ENCODE data around the gene TOM1L2.
"Not testable (repeated sequence)": the region's sequence is repeated elsewhere in the genome, so short reads cannot be mapped to it uniquely, and the experiment has no call there.

Gene TOM1L2

DNA sequence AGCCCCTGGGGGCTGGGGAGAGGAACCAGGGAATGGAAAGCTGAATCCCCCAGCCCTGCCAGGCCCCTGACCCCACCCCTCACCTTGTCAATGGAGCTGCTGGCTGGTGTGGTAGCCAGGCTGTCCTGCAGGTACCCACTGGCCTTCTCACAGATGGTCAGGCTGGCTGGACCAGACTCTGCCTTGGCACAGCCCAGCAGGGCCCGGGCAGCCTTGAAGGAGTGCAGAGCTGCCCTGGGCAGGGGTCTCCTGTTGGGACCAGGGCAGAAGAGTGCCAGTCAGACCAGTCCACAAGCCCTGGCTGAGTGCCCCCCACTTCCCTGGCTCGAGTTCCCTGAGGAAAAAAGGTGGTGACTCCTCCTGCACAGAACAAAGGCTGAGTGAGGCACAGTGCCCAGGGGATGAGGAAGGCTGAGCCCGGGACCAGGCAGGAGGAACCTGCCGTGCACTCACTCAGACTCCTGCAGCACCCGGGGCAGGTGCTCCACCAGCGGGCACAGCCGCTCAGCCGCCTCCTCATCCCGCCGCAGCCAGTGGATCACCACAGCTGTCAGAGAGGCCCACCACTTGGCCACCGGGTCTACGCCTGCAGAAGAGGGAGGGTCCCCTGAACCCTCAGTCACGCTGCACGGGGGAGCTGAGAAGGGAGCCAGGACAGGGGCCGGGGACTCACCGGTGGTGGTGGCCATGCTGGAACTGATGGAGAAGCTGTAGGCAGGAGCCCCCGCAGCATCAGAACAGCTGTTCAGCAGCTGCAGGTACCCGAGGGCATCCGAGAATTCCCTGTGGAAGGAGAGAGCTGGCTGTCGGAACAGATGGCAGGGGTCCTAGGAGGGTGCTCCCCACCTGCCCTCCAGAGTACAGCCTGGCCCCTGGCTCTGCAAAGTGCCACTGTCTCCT is 157.8 kb downstream of the TOM1L2 start:
- no peak for FAIRE-seq

DNA sequence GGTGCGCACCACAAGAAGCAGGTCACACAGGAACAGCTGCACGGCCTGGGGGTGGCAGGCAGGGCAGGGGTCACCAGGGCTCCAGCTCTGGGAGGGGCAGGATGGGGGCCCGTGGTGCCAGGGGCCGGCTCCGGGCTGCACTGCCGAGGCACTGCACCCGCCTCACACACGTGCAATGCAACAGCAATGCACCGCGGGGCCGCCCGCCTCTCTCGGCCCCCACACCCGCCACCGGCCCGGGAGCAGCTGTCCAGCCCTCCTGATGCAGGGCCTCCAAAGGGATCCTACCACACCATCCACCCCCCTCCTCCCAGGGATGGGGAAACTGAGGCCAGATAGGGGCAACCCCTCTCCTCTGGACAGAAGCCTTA is 158.5 kb downstream of the TOM1L2 start:
- FAIRE-seq: no peak

DNA sequence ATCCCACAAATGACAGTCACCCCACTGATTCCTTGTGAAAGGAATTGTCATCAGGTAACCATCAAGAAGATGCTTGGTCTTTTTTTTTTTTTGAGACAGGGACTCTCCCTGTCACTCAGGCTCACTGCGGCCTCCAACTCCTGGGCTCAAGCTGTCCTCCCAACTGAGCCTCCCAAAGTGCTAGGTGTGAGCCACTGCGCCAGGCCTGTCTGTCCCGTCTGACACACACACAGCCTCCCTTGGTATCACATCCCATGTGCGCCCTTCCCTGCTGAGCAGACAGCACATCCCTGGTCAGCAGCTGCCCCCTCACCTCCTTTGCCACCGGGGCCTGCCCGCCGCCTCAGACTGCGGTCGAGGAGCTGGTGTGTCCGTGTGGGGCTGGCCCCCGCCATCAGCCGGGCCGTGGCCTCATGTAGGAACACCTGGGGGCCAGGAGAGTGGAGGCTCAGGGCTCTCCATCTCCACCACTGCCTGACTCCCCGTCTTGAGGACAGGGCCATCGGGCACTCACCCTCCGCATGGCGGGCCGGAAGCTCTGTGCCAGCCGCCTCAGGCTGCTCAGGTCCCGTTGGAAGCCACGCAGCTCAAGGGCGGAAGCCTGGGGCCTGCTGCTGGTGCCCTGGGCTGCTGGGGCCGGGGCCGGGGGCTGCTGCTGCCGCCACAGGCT is 159.0 kb downstream of the TOM1L2 start:
- no peak for FAIRE-seq

DNA sequence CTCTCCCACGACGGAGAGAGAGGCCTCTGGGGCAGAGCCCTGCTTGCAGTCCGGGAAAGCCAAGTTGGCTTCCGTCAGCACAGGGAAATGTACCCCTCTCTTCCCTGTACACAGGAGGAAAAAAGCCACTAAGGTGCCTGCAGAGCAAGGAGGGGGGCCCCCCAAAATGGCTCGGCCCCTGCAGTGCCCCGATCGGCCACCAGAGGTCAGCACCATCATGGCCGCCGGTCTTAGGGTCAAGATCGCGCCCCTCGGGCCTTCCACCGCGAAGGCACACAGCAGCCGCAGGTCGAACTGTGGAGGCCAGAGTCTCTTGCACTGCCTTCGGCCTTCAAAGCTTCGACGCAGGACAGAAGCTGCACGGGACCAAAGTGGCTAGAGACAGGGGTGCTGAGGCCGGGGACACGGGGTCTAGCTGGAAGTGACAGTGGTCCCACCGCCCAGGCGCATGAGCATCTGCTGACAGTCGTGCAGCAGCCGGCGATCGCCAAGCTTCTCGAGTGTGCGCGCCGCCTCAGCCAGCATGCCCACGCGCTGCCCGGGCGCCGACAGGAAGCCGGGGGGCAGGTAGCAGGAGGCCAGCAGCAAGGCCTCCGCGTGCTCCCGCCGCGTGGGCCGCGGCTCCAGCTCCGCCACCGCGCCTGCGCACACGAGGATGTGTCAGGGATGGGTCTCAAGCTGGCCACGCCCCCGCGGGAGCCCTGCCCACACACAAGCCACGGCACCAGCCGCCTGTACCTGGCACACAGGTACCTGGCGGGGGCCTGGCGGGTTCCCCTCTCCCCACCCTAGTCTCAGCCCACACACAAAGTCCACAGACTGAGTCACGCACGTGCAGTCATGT is 159.8 kb downstream of the TOM1L2 start:
- no peak for FAIRE-seq

DNA sequence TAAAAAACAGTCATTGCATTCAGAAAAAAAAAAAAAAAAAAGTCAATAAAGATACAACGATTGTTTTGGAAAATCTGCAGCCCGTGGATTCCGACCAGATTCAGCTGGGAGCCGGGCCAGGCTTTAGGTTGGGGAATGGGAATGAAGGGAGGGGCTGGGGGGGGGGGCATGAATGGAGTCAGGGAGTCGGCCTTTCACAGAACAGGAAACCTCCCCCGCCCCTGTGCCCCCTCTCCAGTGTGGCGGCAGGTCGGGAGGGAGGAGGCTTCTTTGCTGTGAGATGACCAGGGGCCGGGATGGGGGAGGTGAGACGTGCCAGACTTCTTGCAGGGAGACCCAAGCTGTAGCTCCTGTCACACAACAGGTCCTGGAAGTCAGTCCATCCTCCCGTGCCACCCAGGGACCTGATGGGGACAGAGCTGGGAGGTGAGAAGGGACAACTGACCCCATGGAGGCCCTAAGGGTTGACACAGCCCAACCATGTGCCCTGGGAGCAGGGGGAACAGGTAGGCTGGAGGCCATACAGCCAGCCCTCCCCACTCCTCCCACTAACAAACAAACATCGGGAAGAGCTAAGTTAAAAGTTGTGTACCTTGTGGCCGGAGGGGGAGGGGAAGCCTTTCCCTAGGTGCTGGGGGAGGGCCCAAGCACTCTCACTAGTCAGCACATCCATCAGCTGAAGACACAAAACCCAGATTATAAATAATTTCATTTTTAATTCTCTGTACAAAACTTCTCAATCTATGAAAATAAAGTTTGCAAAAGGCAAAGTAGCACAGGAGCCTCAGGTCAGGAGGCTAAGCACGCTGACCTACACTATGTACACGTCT is 160.6 kb downstream of the TOM1L2 start:
- no peak for FAIRE-seq

DNA sequence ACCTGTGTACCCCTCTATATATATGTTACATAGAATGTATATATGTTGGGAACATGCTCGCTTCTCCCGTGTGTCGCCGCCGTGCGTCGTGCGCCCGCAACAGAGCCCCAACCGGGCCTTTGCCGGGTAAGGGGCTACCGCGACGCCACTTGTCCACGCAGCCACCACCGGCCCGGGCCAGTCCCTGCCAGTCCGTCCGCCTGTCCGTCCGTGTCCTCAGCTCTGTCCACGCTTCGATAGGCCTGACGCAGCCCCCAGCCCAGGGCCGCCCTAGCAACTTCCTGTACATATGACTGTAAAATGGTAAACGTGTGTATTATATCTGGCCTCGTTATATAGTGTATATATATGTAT is 161.3 kb downstream of the TOM1L2 start:
- FAIRE-seq: no peak

DNA sequence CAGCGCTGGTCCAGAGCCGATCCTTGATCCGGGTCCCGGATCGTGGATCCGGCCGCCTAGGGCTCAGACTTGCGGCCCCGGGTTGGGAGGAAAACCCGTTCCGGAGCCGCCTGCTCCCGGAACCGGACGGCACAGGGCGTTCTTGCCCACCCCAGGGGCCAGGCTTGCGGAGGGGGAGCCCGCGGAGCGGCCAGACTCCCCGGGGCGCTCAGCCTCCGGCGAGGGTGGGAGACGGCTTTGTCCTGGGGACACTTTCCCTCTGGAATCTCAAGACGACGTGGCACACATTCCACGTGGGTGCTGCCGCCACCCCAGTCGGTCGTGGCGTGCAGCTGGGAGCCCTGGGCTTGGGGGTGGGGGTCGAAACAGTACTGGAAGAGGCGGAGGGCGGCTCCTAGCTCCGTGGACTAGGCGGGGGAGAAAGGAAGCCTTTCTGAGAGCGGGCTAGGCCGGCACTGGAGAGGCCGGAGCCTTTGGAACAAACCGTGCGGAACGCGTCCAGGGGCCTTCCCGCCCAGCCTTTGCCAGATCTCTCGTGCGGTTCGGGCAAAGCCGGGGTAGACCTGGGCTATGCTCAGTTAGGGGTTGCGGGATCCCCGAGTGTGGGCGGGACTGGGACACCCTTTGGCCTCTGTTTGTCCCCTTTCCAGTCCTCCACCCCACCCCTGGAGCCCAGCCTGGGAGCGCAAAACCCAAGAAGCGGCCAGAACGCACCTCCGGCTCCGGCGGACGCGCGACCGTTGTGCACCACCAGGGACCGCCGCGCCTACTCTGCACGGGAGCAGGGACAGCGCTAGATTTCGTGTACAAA is 161.9 kb downstream of the TOM1L2 start:
- FAIRE-seq: no peak

DNA sequence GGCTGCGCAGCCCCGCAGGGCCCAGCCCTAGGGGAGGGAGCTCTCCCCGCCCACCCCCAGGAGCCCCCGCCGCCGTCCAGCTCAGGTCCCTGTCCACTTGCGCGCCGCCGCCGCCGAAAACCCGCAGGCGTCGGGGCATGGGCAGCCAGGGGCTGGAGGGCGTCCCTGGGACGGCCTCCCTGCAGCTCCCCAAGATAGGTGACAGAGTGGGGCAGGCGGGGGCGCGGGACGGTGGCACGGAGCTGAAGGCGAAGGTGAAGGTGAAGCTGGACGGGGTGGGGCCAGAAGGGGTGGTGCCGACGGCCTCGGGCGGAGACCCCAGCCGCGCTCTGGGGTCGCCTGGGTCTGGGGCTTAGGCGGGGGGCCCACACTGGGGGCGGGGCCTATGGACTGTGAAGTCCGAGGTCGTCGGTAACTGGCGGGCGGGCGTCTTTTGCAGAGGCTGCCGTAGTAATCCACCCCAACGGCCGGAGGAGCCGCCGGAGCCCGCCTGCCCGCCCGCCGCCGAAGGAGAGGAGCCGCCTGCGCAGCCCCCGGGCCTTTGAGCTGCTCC is 162.6 kb downstream of the TOM1L2 start:
- no peak for FAIRE-seq

DNA sequence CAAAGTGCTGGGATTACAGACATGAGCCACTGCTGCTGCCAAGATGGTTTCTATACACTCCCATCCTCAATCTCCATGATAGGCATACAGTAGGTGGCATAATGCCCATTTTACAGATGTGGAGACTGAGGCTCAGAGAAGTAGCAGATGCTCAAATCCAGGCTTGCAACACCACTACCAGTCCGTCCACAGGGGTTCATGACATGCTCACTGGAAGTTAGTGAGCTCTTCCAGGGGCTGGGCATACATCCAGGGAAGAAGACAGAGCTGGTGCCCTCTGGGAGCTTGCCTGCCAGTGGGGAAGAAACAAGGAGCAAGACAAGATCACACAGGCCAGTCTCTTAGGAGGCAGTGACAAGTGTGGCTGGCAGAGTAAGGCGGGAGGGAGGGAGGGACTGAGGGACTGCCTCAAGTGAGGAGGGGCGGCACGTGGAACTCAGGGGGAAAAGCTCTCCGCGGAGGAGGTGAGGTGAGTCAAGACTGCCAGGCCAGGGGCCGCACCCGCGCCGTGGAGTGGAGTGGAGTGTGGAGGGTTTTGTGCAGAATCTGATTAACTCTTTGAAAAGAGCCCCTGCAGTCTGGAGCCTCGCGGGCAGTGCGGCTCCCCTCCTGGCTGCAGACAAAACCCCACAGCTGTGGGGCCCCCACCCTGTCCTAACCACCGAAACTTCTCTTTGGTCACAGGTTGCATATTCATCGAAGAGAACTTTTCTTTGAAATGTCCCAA is 163.3 kb downstream of the TOM1L2 start:
- no peak for FAIRE-seq

DNA sequence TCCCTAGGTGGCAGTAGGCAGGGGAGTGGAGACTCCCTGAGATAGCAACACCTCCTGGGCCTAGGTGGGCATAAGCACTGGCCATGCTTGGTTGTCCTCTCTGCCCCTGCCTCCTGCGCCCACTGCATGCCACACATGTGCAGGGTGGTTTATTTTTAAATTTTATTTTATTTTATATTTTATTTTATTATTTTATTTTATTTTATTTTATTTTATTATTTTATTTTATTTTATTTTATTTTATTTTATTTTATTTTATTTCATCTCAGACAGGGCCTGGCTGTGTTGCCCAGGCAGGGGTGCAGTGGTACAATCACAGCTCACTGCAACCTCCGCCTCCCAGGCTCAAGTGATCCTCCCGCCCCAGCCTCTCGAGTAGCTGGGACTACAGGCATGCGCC is 164.0 kb downstream of the TOM1L2 start:
- FAIRE-seq: not testable (repeated sequence)

DNA sequence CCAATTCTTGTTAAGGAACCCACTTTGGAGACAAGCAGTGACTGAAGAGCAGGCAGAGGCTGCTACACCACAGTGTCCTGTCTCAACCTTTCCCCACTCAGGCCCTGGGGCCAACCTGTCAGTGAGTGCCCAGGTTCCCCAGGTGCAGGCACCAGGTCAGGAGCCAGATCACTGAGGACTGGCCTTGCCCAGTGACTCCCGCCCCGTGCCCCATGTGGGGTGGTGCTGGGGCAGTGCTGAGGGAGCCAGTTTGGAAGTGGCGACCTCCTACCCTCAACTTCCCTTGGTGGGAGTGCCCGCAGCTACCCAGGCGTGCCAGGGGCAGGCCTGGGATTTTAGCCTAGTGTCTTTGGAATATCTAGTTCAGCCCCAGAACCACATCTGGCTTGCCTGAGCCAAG is 164.8 kb downstream of the TOM1L2 start:
- FAIRE-seq: no peak

DNA sequence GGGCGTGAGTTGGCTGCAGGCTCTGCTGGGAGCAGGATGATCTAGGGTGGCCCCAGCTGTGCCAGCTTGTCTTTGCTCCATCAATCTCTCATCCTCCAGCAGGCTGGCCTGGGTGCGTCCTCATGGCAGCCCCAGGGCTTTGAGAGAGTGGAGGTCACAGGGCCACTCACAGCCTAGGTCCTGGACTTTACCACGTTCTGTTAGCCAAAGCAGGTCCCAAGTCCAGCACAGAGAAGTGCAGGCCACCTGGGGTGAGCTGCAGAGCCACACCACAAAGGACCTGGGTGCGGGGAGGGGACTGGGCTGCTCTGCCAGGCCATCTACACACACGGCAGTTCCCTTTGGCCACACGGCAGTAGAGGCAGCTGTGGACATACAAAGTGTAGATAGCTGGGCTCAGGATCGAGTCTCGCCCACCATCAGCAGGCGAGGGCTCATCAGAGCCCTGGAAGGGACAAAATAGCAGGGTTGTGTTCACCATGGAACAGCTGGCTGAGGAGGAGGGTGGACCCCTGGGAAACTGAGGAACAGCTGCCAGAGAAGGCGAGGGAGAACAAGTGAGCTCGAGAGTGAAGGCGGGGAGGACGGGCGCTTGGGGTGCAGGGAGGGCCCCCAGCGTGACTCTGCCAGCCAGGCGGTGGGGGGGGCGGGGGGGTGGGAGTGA is 165.5 kb downstream of the TOM1L2 start:
- no peak for FAIRE-seq

DNA sequence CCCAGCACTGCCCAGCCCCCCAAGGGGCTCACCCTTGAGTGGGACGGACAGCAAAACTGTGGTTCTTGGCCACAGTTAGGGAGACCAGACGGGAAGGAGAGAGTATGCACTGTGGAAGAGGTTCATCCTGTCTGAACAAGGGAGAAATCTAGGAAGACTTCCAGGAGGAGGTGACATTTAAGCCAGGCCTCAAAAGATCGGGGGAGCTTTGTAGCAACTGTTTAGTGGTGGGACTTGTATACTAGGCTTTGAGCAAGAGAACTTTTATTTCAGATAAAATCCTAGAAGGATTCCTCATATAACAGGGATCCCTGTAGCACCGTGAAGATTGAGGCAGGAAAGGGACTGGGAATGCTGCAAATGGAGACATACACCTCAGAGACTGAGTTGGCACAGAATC is 166.2 kb downstream of the TOM1L2 start:
- no peak for FAIRE-seq

DNA sequence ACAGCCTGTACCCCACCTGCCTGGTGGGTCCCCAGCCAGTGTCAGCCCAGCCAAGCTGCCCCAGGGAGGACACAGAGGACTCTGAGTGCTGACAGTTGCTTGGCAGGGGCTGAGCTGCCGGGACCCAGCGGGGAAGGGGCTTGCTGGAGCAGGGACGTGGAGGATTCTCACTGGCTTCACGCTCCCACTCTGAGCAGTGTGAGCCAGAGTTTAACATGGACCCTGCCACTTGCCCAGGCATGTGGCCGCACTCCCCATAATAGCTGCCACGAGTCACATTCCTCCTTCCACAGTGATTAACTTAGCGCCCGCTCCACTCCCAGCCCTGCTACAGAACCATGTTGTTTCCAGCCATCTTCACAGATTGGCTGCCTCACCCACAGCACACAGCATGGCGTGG is 166.6 kb downstream of the TOM1L2 start:
- FAIRE-seq: no peak

DNA sequence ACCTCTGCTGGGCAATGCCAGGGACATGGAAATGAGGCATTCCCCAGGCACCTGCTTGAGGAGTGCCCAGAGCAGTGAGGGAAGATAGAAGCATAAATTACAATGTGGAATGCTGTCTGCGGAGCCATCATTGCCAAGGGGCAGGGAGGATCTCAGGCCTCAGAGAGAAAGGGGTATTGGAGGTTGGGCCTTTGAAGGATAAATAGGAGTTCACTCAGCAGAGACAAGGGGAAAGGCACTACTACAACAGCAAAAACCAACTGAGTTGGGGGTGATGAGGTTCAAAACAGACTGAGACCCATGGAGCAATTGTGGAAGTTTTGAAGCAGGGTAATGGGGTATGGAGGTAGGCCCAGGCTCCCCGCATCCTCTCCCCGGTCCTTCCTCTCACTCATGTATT is 168.2 kb downstream of the TOM1L2 start:
- FAIRE-seq: no peak

DNA sequence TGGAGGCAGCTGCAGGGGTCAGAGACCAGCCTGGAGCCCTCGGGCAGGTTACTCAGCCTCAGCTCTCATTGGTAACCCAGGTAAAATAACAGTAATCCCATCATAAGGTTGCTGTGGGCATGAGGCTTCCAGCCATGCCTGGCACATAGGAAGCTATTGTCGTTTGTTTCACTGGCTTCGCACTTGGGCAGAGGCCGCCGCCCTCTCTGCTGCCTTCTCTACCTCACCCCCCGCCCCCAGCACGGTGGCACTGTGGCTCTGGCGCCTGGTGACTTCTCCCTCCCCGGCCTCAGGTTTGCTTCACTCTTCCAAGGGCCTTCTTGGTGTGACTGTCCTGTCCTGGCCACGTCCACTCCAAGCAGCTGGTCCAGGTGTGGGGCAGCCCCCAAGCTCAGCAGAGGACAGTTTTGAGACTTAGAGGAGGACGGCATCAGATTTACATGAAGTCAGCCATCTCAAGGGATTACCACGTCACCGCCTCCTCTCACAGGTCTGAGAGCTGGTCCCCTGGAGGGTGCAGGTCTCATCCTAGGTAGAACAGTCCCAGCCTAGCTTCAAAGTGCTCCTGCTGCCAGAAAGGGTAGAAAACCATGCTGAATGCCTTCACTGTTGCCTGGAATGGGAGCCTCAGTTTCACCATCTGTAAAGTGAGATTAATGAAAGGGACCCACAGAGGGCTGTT is 170.3 kb downstream of the TOM1L2 start:
- no peak for FAIRE-seq

DNA sequence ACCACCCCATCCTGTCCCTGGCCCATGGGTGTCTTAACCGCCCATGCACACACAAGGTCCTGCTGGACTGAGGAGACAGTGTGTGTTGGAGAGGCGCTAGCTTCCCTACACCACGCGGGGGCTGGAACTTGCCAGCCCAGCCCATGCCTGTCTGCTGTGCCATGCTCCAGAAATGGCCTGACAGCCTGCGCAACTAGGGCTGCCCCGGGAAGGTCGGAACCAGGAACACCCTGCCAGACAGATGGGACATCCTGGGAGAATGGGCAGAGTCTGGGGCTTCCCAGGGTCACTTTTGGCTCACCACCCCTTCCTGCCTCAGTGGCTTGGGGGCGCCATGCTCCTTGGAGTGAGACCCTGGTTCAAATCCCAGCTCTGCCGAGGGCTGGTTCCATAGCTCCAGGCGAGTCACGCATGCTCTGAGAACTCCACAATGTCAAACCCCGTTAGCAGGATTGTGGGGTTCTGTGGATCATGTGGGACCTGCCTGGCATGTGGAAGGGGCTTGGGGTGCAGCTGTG is 171.6 kb downstream of the TOM1L2 start:
- no peak for FAIRE-seq

DNA sequence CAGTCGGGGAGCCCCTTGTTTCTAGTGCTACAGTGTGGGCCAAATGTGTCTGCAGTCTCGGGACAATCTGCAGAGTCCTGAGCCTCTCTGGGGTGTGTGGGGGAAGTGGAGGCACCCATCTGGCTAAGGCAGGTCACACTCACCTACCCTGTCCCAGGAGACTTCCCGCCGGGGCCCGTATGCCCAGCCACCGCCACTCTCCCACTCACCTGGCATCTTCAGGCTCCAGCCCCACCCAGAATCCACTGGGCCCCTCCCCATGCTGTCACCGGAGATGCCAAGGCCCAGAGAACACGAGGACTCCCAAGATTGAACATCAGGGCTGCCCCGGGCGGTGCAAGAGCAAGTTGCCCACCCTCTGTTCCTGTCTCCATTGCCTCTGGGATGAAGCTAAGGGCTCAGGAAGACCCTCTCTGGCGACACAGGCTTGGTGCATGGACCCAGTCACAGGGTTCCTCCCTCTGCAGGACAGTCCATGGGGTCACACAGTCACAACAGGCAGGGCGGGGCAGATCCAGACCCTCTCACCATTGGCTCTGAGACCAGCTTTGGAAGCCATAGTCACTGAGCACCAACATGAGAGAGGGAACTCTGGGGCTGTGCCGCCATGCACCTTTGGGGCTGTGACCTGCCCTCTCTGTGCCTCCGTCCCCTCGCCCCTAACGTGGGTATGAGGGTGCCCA is 173.5 kb downstream of the TOM1L2 start:
- no peak for FAIRE-seq

Measured in endometrium (tissue), 2 donors.